Liver (tissue), 9 donors: ENCODE data around the gene IFT27. TPM values are rescaled to one million over a fixed set of nuclear protein-coding genes. Genes with fewer than 3 reads are reported as not detected.
A peak's percentile ranks its signal among the peaks of the same experiment; 100 is the strongest.

ENCODE experiments used
- DNase-seq: peaks from one replicate; pipeline ENCODE4 v3.0.0-alpha.2; 2017; ENCODE audit warnings: low spot score
- H3K27ac ChIP-seq, 2 donors: one replicate each; pipeline ENCODE4 v1.7.0; 2013; ENCODE audit warnings: inconsistent platforms in 2 of 2, low read length in 2 of 2, control low read depth in 1 of 2, low read depth in 1 of 2, mild to moderate bottlenecking in 1 of 2
- H3K27me3 ChIP-seq, 4 donors: one replicate each; pipeline versions ENCODE4 v1.6.1 to v1.7.0; 2013; ENCODE audit warnings: low read length in 3 of 4, inconsistent platforms in 1 of 4, mild to moderate bottlenecking in 1 of 4, moderate library complexity in 1 of 4; ENCODE audit not compliant: control insufficient read depth in 4 of 4, insufficient read depth in 4 of 4
- H3K36me3 ChIP-seq, 4 donors: one replicate each; pipeline versions ENCODE4 v1.6.1 to v1.7.0; 2013; ENCODE audit warnings: low read length in 3 of 4, mild to moderate bottlenecking in 3 of 4, low read depth in 1 of 4, moderate library complexity in 1 of 4; ENCODE audit not compliant: control insufficient read depth in 4 of 4, insufficient read depth in 3 of 4
- H3K4me1 ChIP-seq, 4 donors: one replicate each; pipeline versions ENCODE4 v1.6.1 to v1.7.0; 2013; ENCODE audit warnings: low read length in 3 of 4, mild to moderate bottlenecking in 3 of 4, moderate library complexity in 1 of 4; ENCODE audit not compliant: control insufficient read depth in 4 of 4, insufficient read depth in 4 of 4
- H3K4me3 ChIP-seq, 3 donors: one replicate each; pipeline versions ENCODE4 v1.6.1 to v1.7.0; 2013; ENCODE audit warnings: low read length in 3 of 3, control low read depth in 1 of 3, low read depth in 1 of 3, mild to moderate bottlenecking in 1 of 3
- H3K9ac ChIP-seq, 2 donors: one replicate each; pipeline ENCODE4 v1.7.0; 2013; ENCODE audit warnings: low read length in 2 of 2, mild to moderate bottlenecking in 2 of 2, moderate library complexity in 2 of 2, control low read depth in 1 of 2, low read depth in 1 of 2
- H3K9me3 ChIP-seq, 4 donors: one replicate each; pipeline versions ENCODE4 v1.6.1 to v1.7.0; 2013; ENCODE audit warnings: low read length in 3 of 4; ENCODE audit not compliant: control insufficient read depth in 4 of 4
- EGR1 ChIP-seq, 2 donors: IDR thresholded peaks; 2 replicates each; pipeline ENCODE4 v1.6.1; 2016 to 2018; ENCODE audit warnings: antibody characterized with exemption in 2 of 2, low read depth in 2 of 2
- FOXA1 ChIP-seq: IDR thresholded peaks from 2 replicates; pipeline ENCODE4 v1.6.1; 2016; ENCODE audit warnings: antibody characterized with exemption
- FOXA2 ChIP-seq: IDR thresholded peaks from 2 replicates; pipeline ENCODE4 v1.6.1; 2016; ENCODE audit warnings: antibody characterized with exemption
- GABPA ChIP-seq, 2 donors: IDR thresholded peaks in 1 of 2; conservative IDR thresholded peaks in 1 of 2; 2 replicates each; pipeline ENCODE4 v1.6.1; 2016; ENCODE audit warnings: antibody characterized with exemption in 2 of 2, mild to moderate bottlenecking in 1 of 2, moderate library complexity in 1 of 2
- HNF4A ChIP-seq, 2 donors: conservative IDR thresholded peaks; 2 replicates each; pipeline ENCODE4 v1.6.1; 2016; ENCODE audit warnings: antibody characterized with exemption in 2 of 2, mild to moderate bottlenecking in 2 of 2
- HNF4G ChIP-seq: IDR thresholded peaks from 2 replicates; pipeline ENCODE4 v1.6.1; 2016; ENCODE audit warnings: antibody characterized with exemption
- JUND ChIP-seq, 2 donors: IDR thresholded peaks; 2 replicates each; pipeline ENCODE4 v1.6.1; 2016; ENCODE audit warnings: antibody characterized with exemption in 2 of 2
- NR2F2 ChIP-seq: IDR thresholded peaks from 2 replicates; pipeline ENCODE4 v1.6.1; 2016; ENCODE audit warnings: antibody characterized with exemption
- RAD21 ChIP-seq, 2 donors: IDR thresholded peaks; 2 replicates each; pipeline ENCODE4 v1.6.1; 2016; ENCODE audit warnings: antibody characterized with exemption in 2 of 2, mild to moderate bottlenecking in 2 of 2
- RXRA ChIP-seq, 2 donors: IDR thresholded peaks; 2 replicates each; pipeline ENCODE4 v1.6.1; 2017 to 2018; ENCODE audit warnings: antibody characterized with exemption in 2 of 2, mild to moderate bottlenecking in 1 of 2
- SP1 ChIP-seq: IDR thresholded peaks from 2 replicates; pipeline ENCODE4 v1.6.1; 2018; ENCODE audit warnings: antibody characterized with exemption, mild to moderate bottlenecking
- TAF1 ChIP-seq: conservative IDR thresholded peaks from 2 replicates; pipeline ENCODE4 v1.6.1; 2016; ENCODE audit warnings: antibody characterized with exemption, mild to moderate bottlenecking
- YY1 ChIP-seq: IDR thresholded peaks from 2 replicates; pipeline ENCODE4 v1.6.1; 2016; ENCODE audit warnings: antibody characterized with exemption, mild to moderate bottlenecking
- WGBS: extraction: QIAGEN DNeasy Blood & Tissue Kit; methylation state at CpG from one replicate; pipeline ENCODE4 v1.1.7; 2013; 5-methylcytosine and 5-hydroxymethylcytosine counted together
- polyA plus RNA-seq, 2 donors: library from polyadenylated mRNA; stranded (reverse) in 1 of 2; unstranded in 1 of 2; fragments of 200-250 nt in 1 of 2; fragments of >200 nt in 1 of 2; fragmentation: Nextera tagmentation in 1 of 2; extraction: Ambion mirVana in 1 of 2; gene quantifications; one replicate each; pipeline versions ENCODE4 v1.2.1 to v1.2.3, GENCODE V29; 2013 to 2015
- total RNA-seq, 2 donors: library from RNA; depleted of rRNA; stranded (reverse); fragments of >200 nt; gene quantifications; one replicate each; pipeline ENCODE4 v1.2.3, GENCODE V29; 2014
- TF ChIP-seq, protein P1 (sequence below): fragments of 150-350 bp; IDR thresholded peaks from 2 replicates; pipeline ENCODE4 v1.5.1; 2017; ENCODE audit warnings: improper control_type of control experiment, low read depth, low read length; ENCODE audit not compliant: missing input control
- TF ChIP-seq, protein P2 (sequence below): IDR thresholded peaks from 2 replicates; pipeline ENCODE4 v1.6.1; 2016; ENCODE audit warnings: antibody characterized with exemption
- TF ChIP-seq, protein P3 (sequence below): IDR thresholded peaks from 2 replicates; pipeline ENCODE4 v1.6.1; 2016; ENCODE audit warnings: antibody characterized with exemption, mild to moderate bottlenecking
- TF ChIP-seq, protein P4 (sequence below): IDR thresholded peaks from 2 replicates; pipeline ENCODE4 v1.6.1; 2016; ENCODE audit warnings: antibody characterized with exemption
- TF ChIP-seq, protein P5 (sequence below): IDR thresholded peaks from 2 replicates; pipeline ENCODE4 v1.6.1; 2016; ENCODE audit warnings: antibody characterized with exemption
- donor health status: healthy.
- donor health status: healthy.
- donor health status: healthy.
- donor health status: healthy.
- donor health status: healthy.

The IFT27 gene, protein sequence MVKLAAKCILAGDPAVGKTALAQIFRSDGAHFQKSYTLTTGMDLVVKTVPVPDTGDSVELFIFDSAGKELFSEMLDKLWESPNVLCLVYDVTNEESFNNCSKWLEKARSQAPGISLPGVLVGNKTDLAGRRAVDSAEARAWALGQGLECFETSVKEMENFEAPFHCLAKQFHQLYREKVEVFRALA
- 1 to 10 TPM; 7.2 to 8.6 TPM for total RNA-seq
- 10 to 100 TPM; 10.5 to 12.4 TPM for polyA plus RNA-seq

DNA sequence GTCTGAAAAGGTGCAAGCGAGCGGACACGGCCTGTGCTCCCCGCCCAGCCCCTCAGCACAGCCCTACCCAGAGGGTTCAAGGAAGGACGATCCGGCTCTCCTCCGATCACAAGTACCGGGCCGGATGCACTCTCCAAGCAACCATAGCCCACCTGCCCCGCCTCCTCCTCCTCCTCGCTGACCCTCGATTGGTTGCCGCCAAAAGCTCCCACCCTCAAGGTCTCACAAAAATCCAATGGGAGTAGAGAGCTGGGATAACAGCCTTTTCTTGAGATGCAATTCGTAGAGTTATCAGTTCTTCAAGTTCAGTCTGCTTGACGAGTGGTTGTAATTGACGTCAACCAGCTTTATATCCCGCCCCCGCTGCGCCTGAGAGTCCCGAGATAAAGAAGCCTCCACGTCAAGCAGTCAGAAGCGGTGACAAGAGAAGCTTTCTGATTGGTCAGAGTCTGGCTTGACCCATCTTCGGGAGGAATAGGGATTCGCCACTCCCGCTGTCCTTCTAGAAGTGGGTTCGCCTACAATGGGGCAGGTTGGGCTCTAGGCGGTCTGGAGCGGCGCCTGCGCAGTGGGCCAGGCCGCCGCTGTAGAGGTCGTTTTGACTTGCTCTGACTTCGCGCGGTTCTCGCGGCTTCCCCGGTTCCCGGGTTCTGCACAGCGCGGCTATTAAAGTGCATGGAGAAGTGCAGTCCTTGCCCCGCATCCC is at the start of gene IFT27:
TSS of gene IFT27 (minus strand) at position 156 of the 706 bp plus-strand sequence. CDS start 412 bp downstream, outside the sequence.
- no peaks in the 10 kb centered on the region for H3K9me3 ChIP-seq
- peaks cover 2 to 14% (median 10%) of the 10 kb centered on the region in 4 donors for H3K4me1 ChIP-seq
- H3K36me3 ChIP-seq, result no peaks in the 10 kb centered on the region
- TF ChIP-seq GABPA (IDR thresholded peaks at IDR 0.05 in 1 of 2, conservative IDR thresholded peaks at IDR 0.05 in 1 of 2) (peak; percentile 44 to 80), YY1 (peak; percentile 88), HNF4G (no peak), HNF4A (conservative IDR thresholded peaks at IDR 0.05) (peak in 1 of 2 donors; percentile 50), JUND (IDR thresholded peaks at IDR 0.05) (peak; percentile 72 to 85), FOXA1 (peak; percentile 27), RAD21 (IDR thresholded peaks at IDR 0.05) (no peak), RXRA (IDR thresholded peaks at IDR 0.05) (peak; percentile 43 to 49), SP1 (peak; percentile 100), EGR1 (IDR thresholded peaks at IDR 0.05; ENCODE audit: low read depth in 2 of 2) (peak; percentile 53 to 73), FOXA2 (no peak), TAF1 (no peak), NR2F2 (peak; percentile 42)
- TF ChIP-seq, protein P1, sequence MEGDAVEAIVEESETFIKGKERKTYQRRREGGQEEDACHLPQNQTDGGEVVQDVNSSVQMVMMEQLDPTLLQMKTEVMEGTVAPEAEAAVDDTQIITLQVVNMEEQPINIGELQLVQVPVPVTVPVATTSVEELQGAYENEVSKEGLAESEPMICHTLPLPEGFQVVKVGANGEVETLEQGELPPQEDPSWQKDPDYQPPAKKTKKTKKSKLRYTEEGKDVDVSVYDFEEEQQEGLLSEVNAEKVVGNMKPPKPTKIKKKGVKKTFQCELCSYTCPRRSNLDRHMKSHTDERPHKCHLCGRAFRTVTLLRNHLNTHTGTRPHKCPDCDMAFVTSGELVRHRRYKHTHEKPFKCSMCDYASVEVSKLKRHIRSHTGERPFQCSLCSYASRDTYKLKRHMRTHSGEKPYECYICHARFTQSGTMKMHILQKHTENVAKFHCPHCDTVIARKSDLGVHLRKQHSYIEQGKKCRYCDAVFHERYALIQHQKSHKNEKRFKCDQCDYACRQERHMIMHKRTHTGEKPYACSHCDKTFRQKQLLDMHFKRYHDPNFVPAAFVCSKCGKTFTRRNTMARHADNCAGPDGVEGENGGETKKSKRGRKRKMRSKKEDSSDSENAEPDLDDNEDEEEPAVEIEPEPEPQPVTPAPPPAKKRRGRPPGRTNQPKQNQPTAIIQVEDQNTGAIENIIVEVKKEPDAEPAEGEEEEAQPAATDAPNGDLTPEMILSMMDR, result no peak
- TF ChIP-seq, protein P2, sequence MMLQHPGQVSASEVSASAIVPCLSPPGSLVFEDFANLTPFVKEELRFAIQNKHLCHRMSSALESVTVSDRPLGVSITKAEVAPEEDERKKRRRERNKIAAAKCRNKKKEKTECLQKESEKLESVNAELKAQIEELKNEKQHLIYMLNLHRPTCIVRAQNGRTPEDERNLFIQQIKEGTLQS, result no peak
- TF ChIP-seq, protein P3, sequence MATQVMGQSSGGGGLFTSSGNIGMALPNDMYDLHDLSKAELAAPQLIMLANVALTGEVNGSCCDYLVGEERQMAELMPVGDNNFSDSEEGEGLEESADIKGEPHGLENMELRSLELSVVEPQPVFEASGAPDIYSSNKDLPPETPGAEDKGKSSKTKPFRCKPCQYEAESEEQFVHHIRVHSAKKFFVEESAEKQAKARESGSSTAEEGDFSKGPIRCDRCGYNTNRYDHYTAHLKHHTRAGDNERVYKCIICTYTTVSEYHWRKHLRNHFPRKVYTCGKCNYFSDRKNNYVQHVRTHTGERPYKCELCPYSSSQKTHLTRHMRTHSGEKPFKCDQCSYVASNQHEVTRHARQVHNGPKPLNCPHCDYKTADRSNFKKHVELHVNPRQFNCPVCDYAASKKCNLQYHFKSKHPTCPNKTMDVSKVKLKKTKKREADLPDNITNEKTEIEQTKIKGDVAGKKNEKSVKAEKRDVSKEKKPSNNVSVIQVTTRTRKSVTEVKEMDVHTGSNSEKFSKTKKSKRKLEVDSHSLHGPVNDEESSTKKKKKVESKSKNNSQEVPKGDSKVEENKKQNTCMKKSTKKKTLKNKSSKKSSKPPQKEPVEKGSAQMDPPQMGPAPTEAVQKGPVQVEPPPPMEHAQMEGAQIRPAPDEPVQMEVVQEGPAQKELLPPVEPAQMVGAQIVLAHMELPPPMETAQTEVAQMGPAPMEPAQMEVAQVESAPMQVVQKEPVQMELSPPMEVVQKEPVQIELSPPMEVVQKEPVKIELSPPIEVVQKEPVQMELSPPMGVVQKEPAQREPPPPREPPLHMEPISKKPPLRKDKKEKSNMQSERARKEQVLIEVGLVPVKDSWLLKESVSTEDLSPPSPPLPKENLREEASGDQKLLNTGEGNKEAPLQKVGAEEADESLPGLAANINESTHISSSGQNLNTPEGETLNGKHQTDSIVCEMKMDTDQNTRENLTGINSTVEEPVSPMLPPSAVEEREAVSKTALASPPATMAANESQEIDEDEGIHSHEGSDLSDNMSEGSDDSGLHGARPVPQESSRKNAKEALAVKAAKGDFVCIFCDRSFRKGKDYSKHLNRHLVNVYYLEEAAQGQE, result no peak
- TF ChIP-seq, protein P4, sequence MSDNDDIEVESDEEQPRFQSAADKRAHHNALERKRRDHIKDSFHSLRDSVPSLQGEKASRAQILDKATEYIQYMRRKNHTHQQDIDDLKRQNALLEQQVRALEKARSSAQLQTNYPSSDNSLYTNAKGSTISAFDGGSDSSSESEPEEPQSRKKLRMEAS, result no peak
- TF ChIP-seq, protein P5, sequence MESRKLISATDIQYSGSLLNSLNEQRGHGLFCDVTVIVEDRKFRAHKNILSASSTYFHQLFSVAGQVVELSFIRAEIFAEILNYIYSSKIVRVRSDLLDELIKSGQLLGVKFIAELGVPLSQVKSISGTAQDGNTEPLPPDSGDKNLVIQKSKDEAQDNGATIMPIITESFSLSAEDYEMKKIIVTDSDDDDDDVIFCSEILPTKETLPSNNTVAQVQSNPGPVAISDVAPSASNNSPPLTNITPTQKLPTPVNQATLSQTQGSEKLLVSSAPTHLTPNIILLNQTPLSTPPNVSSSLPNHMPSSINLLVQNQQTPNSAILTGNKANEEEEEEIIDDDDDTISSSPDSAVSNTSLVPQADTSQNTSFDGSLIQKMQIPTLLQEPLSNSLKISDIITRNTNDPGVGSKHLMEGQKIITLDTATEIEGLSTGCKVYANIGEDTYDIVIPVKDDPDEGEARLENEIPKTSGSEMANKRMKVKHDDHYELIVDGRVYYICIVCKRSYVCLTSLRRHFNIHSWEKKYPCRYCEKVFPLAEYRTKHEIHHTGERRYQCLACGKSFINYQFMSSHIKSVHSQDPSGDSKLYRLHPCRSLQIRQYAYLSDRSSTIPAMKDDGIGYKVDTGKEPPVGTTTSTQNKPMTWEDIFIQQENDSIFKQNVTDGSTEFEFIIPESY, result peak; percentile 80
- H3K4me3 ChIP-seq, result peak within 1 kb of the TSS; percentile 78 to 90 (median 84)
- no peaks in the 10 kb centered on the region for H3K27me3 ChIP-seq
- under 1% methylated on average over 43 of the region's 43 CpGs for WGBS
- peak; percentile 94 for DNase-seq
- peak within 1 kb of the TSS; percentile 43 to 72 for H3K9ac ChIP-seq
- H3K27ac ChIP-seq, result peak within 1 kb of the TSS; percentile 39 to 41
